Right cardiac atrium (tissue), 5 donors: ENCODE data around the gene FHL2. TPM values are rescaled to one million over a fixed set of nuclear protein-coding genes. Genes with fewer than 3 reads are reported as not detected.

Experiments used
- ATAC-seq, 2 donors: fragments of 200-7000 bp; cut with Tn5 transposase; one replicate each; pipeline versions ENCODE4 v1.8.0 to v1.9.1; 2020; ENCODE audit warnings: moderate library complexity in 2 of 2, mild to moderate bottlenecking in 1 of 2
- DNase-seq, 3 donors: peaks; one replicate each; pipeline ENCODE4 v3.0.0-alpha.2; 2020
- H3K27ac ChIP-seq: one replicate; pipeline ENCODE4 v1.5.1; 2013; ENCODE audit warnings: mild to moderate bottlenecking, low read length, control low read depth, moderate library complexity
- H3K27me3 ChIP-seq: one replicate; pipeline ENCODE4 v1.6.1; 2013; ENCODE audit not compliant: control insufficient read depth, insufficient read depth
- H3K4me1 ChIP-seq: one replicate; pipeline ENCODE4 v1.6.1; 2013; ENCODE audit warnings: low read length; ENCODE audit not compliant: control insufficient read depth, insufficient read depth
- H3K4me3 ChIP-seq: one replicate; pipeline ENCODE4 v1.5.1; 2013; ENCODE audit warnings: low read length, control low read depth
- H3K9me3 ChIP-seq: one replicate; pipeline ENCODE4 v1.6.1; 2013; ENCODE audit warnings: low read length; ENCODE audit not compliant: control insufficient read depth
- WGBS: extraction: QIAGEN DNeasy Blood & Tissue Kit; methylation state at CpG from one replicate; pipeline ENCODE4 v1.1.7; 2013; 5-methylcytosine and 5-hydroxymethylcytosine counted together
- intact Hi-C, 4 donors: fragments of 100-400 bp; cut with DNase I; formaldehyde crosslinking; loops; one replicate each; pipeline versions ENCODE4 v1.11.0 to v1.14.0; 2022 to 2023
- polyA plus RNA-seq: library from polyadenylated mRNA; stranded (reverse); fragments of 200-250 nt; gene quantifications from one replicate; pipeline ENCODE4 v1.2.3, GENCODE V29; 2013
- total RNA-seq, 4 donors: library from RNA; stranded (reverse); fragmentation: NEBNext Ultra II Directional; extraction: Animal tissue kit (Norgen Biotek cat#: 25700); gene quantifications; one replicate each; pipeline ENCODE4 v1.2.1, GENCODE V29; 2021
- donor health status: healthy with polysubstance abuse.
- donor health status: DM: no; HTN: yes; CAD: no.
- donor health status: DM: no; HTN: no; CAD: no.
- donor health status: DM: no; HTN: yes; CAD: no; lungs with severe emphysema.
- donor health status: DM: yes; HTN: yes; CAD: no.

FHL2 gene
- total and polyA plus RNA-seq, 5 donors, result 410 to 631 (median 457) TPM

- no peaks in the 10 kb centered on the region for H3K27me3 ChIP-seq
- peaks cover 2% of the 10 kb centered on the region for H3K4me1 ChIP-seq
- H3K4me3 ChIP-seq, result no peak overlapping the region
- ATAC-seq (no peak), DNase-seq (no peak)
- H3K27ac ChIP-seq, result peak overlapping the region; percentile 50
- H3K9me3 ChIP-seq, result no peaks in the 10 kb centered on the region
- WGBS, result 70% methylated on average over 8 of the region's 8 CpGs
- intact Hi-C loops, result loop anchor here in 1 of 4 donors (5.0 kb wide), 1 partner anchor 153 kb away; no protein-coding TSS in a partner anchor
Observed at GRCh38 chr2:105368759-105369408, 30.0 kb downstream of the FHL2 start.

- intact Hi-C loops, result loop anchor here in 1 of 4 donors (5.0 kb wide), 1 partner anchor 157 kb away; no protein-coding TSS in a partner anchor
- 72% methylated on average over 3 of the region's 3 CpGs for WGBS
- H3K4me3 ChIP-seq, result no peak overlapping the region
- H3K27me3 ChIP-seq, result no peaks in the 10 kb centered on the region
- H3K9me3 ChIP-seq, result no peaks in the 10 kb centered on the region
- H3K27ac ChIP-seq, result no peak overlapping the region
- H3K4me1 ChIP-seq, result no peaks in the 10 kb centered on the region
- ATAC-seq (no peak), DNase-seq (no peak)
Observed at GRCh38 chr2:105365206-105365605, 33.6 kb downstream of the FHL2 start.

- H3K27ac ChIP-seq, result no peak overlapping the region
- no peaks in the 10 kb centered on the region for H3K9me3 ChIP-seq
- no peak overlapping the region for H3K4me3 ChIP-seq
- DNase-seq, result no peak
- H3K27me3 ChIP-seq, result no peaks in the 10 kb centered on the region
- no peaks in the 10 kb centered on the region for H3K4me1 ChIP-seq
- intact Hi-C loops, result loop anchor here in 1 of 4 donors (5.0 kb wide), 1 partner anchor 158 kb away; no protein-coding TSS in a partner anchor
- 85% methylated on average over 5 of the region's 5 CpGs for WGBS
- no peak for ATAC-seq
Observed at GRCh38 chr2:105364436-105365139, 34.3 kb downstream of the FHL2 start.

GRCh38 chr2:105362862-105363591 lies 35.8 kb downstream of the FHL2 start:
- Histone ChIP-seq H3K4me3 (no peak overlapping the region), H3K4me1 (no peaks in the 10 kb centered on the region), H3K9me3 (no peaks in the 10 kb centered on the region), H3K27ac (peak overlapping the region; percentile 36), H3K27me3 (no peaks in the 10 kb centered on the region)
- WGBS, result 53% methylated on average over 15 of the region's 15 CpGs
- DNase-seq (no peak), ATAC-seq (no peak)
- intact Hi-C loops, result no loop called here

- Histone ChIP-seq H3K4me3 (no peak overlapping the region), H3K4me1 (no peaks in the 10 kb centered on the region), H3K27me3 (no peaks in the 10 kb centered on the region), H3K27ac (no peak overlapping the region), H3K9me3 (no peaks in the 10 kb centered on the region)
- DNase-seq (no peak), ATAC-seq (no peak)
- intact Hi-C loops, result no loop called here
- WGBS, result 60% methylated on average over 11 of the region's 11 CpGs
Observed at GRCh38 chr2:105361102-105361889, 37.6 kb downstream of the FHL2 start.

- DNase-seq, result no peak
- ATAC-seq, result peak; percentile 37 to 52
- WGBS, result 54% methylated on average over 6 of the region's 6 CpGs
- Histone ChIP-seq H3K9me3 (no peaks in the 10 kb centered on the region), H3K27me3 (no peaks in the 10 kb centered on the region), H3K27ac (no peak overlapping the region), H3K4me1 (no peaks in the 10 kb centered on the region), H3K4me3 (no peak overlapping the region)
- intact Hi-C loops, result no loop called here
Observed at GRCh38 chr2:105358593-105358992, 40.3 kb downstream of the FHL2 start.

GRCh38 chr2:105357122-105357521 lies 41.7 kb downstream of the FHL2 start:
- 100% methylated on average over 1 of the region's 1 CpG for WGBS
- Histone ChIP-seq H3K27me3 (no peaks in the 10 kb centered on the region), H3K4me1 (no peaks in the 10 kb centered on the region), H3K4me3 (no peak overlapping the region), H3K27ac (no peak overlapping the region), H3K9me3 (no peaks in the 10 kb centered on the region)
- intact Hi-C loops, result no loop called here
- ATAC-seq, result no peak
- DNase-seq, result no peak

GRCh38 chr2:105344704-105345345 lies 54.0 kb downstream of the FHL2 start:
- 71% methylated on average over 4 of the region's 4 CpGs for WGBS
- intact Hi-C loops, result no loop called here
- Histone ChIP-seq H3K4me3 (no peak overlapping the region), H3K27me3 (no peaks in the 10 kb centered on the region), H3K27ac (no peak overlapping the region), H3K4me1 (no peaks in the 10 kb centered on the region), H3K9me3 (no peaks in the 10 kb centered on the region)
- DNase-seq (no peak), ATAC-seq (peak in 1 of 2 donors; percentile 45)

GRCh38 chr2:105339414-105339813 lies 59.4 kb downstream of the FHL2 start:
- Histone ChIP-seq H3K4me3 (no peak overlapping the region), H3K9me3 (no peaks in the 10 kb centered on the region), H3K27me3 (no peaks in the 10 kb centered on the region), H3K27ac (no peak overlapping the region), H3K4me1 (peaks cover 2% of the 10 kb centered on the region)
- WGBS, result 83% methylated on average over 4 of the region's 4 CpGs
- ATAC-seq (no peak), DNase-seq (no peak)
- intact Hi-C loops, result no loop called here

GRCh38 chr2:105338020-105338385 lies 60.8 kb downstream of the FHL2 start:
- intact Hi-C loops, result no loop called here
- ATAC-seq, result peak in 1 of 2 donors; percentile 8
- Histone ChIP-seq H3K4me1 (peaks cover 2% of the 10 kb centered on the region), H3K9me3 (no peaks in the 10 kb centered on the region), H3K27ac (peak overlapping the region; percentile 94), H3K27me3 (no peaks in the 10 kb centered on the region), H3K4me3 (peak overlapping the region; percentile 96)
- DNase-seq, result no peak
- WGBS, result 9% methylated on average over 5 of the region's 5 CpGs
